Heart left ventricle (tissue), 16 donors: ENCODE data around the gene INO80C. TPM values are rescaled to one million over a fixed set of nuclear protein-coding genes. Genes with fewer than 3 reads are reported as not detected.

Experiments
- ATAC-seq, 4 donors: fragments of 200-7000 bp; cut with Tn5 transposase; one replicate each; pipeline ENCODE4 v1.9.1; 2020 to 2022; ENCODE audit warnings: moderate library complexity in 4 of 4, mild to moderate bottlenecking in 3 of 4, moderate number of reproducible peaks in 1 of 4
- DNase-seq, 5 donors: peaks; one replicate each; pipeline ENCODE4 v3.0.0-alpha.2; 2020
- H3K27ac ChIP-seq, 12 donors: fragments of 200-600 bp; sonication (generic) in 4 of 12; one replicate each; pipeline versions ENCODE4 v1.5.0 to v1.8.0; 2016 to 2022; ENCODE audit warnings: mild to moderate bottlenecking in 2 of 12
- H3K27me3 ChIP-seq, 9 donors: fragments of 200-600 bp; sonication (generic) in 2 of 9; one replicate each; pipeline versions ENCODE4 v1.5.1 to v1.8.0; 2016 to 2022; ENCODE audit warnings: mild to moderate bottlenecking in 3 of 9
- H3K36me3 ChIP-seq, 9 donors: fragments of 200-600 bp; sonication (generic) in 2 of 9; one replicate each; pipeline versions ENCODE4 v1.5.0 to v1.8.0; 2018 to 2022; ENCODE audit warnings: mild to moderate bottlenecking in 2 of 9
- H3K4me1 ChIP-seq, 12 donors: fragments of 200-600 bp; sonication (generic) in 4 of 12; one replicate each; pipeline versions ENCODE4 v1.5.0 to v1.8.0; 2016 to 2022; ENCODE audit warnings: mild to moderate bottlenecking in 3 of 12
- H3K4me3 ChIP-seq, 12 donors: fragments of 200-600 bp; sonication (generic) in 4 of 12; one replicate each; pipeline versions ENCODE4 v1.5.0 to v1.8.0; 2017 to 2022; ENCODE audit warnings: mild to moderate bottlenecking in 9 of 12, moderate library complexity in 4 of 12
- H3K9me3 ChIP-seq, 12 donors: fragments of 200-600 bp; sonication (generic) in 4 of 12; one replicate each; pipeline versions ENCODE4 v1.5.0 to v1.8.0; 2016 to 2022; ENCODE audit warnings: mild to moderate bottlenecking in 1 of 12
- CTCF ChIP-seq, 12 donors: fragments of 200-600 bp; sonication (generic) in 4 of 12; IDR thresholded peaks; one replicate each; pipeline versions ENCODE4 v1.5.0 to v1.8.0; 2018 to 2022; ENCODE audit warnings: antibody characterized with exemption in 12 of 12, mild to moderate bottlenecking in 5 of 12
- POLR2A ChIP-seq, 2 donors: fragments of 450-650 bp; IDR thresholded peaks; one replicate each; pipeline ENCODE4 v1.6.1; 2017; ENCODE audit warnings: antibody characterized with exemption in 2 of 2, mild to moderate bottlenecking in 2 of 2, moderate library complexity in 2 of 2
- WGBS, 4 donors: extraction: QIAGEN DNeasy Blood & Tissue Kit in 2 of 4; methylation state at CpG; one replicate each; pipeline versions ENCODE4 v1.1.5 to v1.1.7; 2013 to 2018; 5-methylcytosine and 5-hydroxymethylcytosine counted together
- intact Hi-C, 10 donors: fragments of 100-400 bp; cut with DNase I; formaldehyde crosslinking; loops; one replicate each; pipeline versions ENCODE4 v1.11.1 to v1.14.2; 2022
- polyA plus RNA-seq, 2 donors: library from polyadenylated mRNA; stranded (reverse); fragments of 200-250 nt; gene quantifications; one replicate each; pipeline ENCODE4 v1.2.3, GENCODE V29; 2013
- total RNA-seq, 9 donors: library from RNA; depleted of rRNA in 2 of 9; stranded (reverse); fragments of >200 nt in 2 of 9; fragmentation: NEBNext Ultra II Directional in 3 of 9; extraction: Animal tissue kit (Norgen Biotek cat#: 25700) in 3 of 9; gene quantifications; one replicate each; pipeline versions ENCODE4 v1.1.0 to v1.2.4, GENCODE V29; 2016 to 2023
- donor health status: ischemic (EF 13 %, LVEDD 7.1; RV severe dilation, severe dysfunction).
- donor health status: healthy with polysubstance abuse.
- donor health status: DM: no; HTN: yes; CAD: no.
- donor health status: DM: no; HTN: no; CAD: no.
- donor health status: ischemic (EF 25% LVEDD 6.9; RV normal size, moderate dysfunction).
- donor health status: ischemic (EF 25% LVEDD 5.7; RV mildly dilated, moderate dysfunction).
- donor health status: healthy.
- donor health status: DM: yes; HTN: yes; CAD: no.
- donor health status: ischemic (EF 35%, LVEDD 5.7; RV mildly dilated, moderate dysfunction).
- donor health status: nonischemic (EF 11% LVEDD 7.7; RV severe dilation, severe dysfunction).
- donor health status: DM: yes; HTN: yes; CAD: no.
- donor health status: PGD.
- donor health status: ischemic (EF 29% LVEDD 5.4; RV normal size, mild dysfunction).
- donor health status: nonischemic (EF 23%, LVEDD 6.1; RV moderate dilation, normal function).

The INO80C gene
- total and polyA plus RNA-seq, 11 donors: 5.6 to 29.0 (median 22.3) TPM

GRCh38 chr18:35443434-35443833 lies 54.3 kb downstream of the INO80C start:
- H3K36me3 ChIP-seq: no peaks in the 10 kb centered on the region
- 54 to 77% (median 68%) methylated on average over 3 of the region's 3 CpGs for WGBS, 4 donors
- TF ChIP-seq POLR2A (IDR thresholded peaks at IDR 0.05): no peak
- no peak for TF ChIP-seq CTCF (IDR thresholded peaks at IDR 0.05)
- peak in 2 of 4 donors; percentile 11 to 22 for ATAC-seq
- no peaks in the 10 kb centered on the region for H3K27me3 ChIP-seq
- intact Hi-C loops: no loop called here
- H3K4me1 ChIP-seq: peaks cover 0 to 8% (median 2%) of the 10 kb centered on the region in 12 donors
- H3K27ac ChIP-seq: no peak overlapping the region
- no peak overlapping the region for H3K4me3 ChIP-seq
- no peak for DNase-seq
- H3K9me3 ChIP-seq: no peaks in the 10 kb centered on the region

- Histone ChIP-seq H3K9me3 (no peaks in the 10 kb centered on the region), H3K27ac (no peak overlapping the region), H3K36me3 (no peaks in the 10 kb centered on the region), H3K4me1 (peaks cover 0 to 8% (median 2%) of the 10 kb centered on the region in 12 donors), H3K4me3 (no peak overlapping the region), H3K27me3 (no peaks in the 10 kb centered on the region)
- WGBS, 4 donors: 57 to 66% (median 60%) methylated on average over 5 of the region's 5 CpGs
- ATAC-seq: no peak
- TF ChIP-seq CTCF (IDR thresholded peaks at IDR 0.05) (no peak), POLR2A (IDR thresholded peaks at IDR 0.05) (no peak)
- DNase-seq: no peak
- intact Hi-C loops: no loop called here
Observed at GRCh38 chr18:35442701-35443100, 55.1 kb downstream of the INO80C start.

GRCh38 chr18:35441857-35442595 lies 55.7 kb downstream of the INO80C start:
- Histone ChIP-seq H3K4me3 (no peak overlapping the region), H3K27ac (no peak overlapping the region), H3K4me1 (peaks cover 0 to 8% (median 2%) of the 10 kb centered on the region in 12 donors), H3K27me3 (no peaks in the 10 kb centered on the region), H3K36me3 (no peaks in the 10 kb centered on the region), H3K9me3 (no peaks in the 10 kb centered on the region)
- intact Hi-C loops: no loop called here
- DNase-seq: no peak
- no peak for ATAC-seq
- WGBS, 4 donors: 87 to 90% (median 87%) methylated on average over 9 of the region's 9 CpGs
- TF ChIP-seq CTCF (IDR thresholded peaks at IDR 0.05): no peak
- no peak for TF ChIP-seq POLR2A (IDR thresholded peaks at IDR 0.05)

GRCh38 chr18:35438480-35439234 lies 59.1 kb downstream of the INO80C start:
- no peak for DNase-seq
- Histone ChIP-seq H3K9me3 (peaks cover 0 to 17% (median 3%) of the 10 kb centered on the region in 12 donors), H3K4me1 (peaks cover 0 to 6% (median 2%) of the 10 kb centered on the region in 12 donors), H3K36me3 (no peaks in the 10 kb centered on the region), H3K27me3 (no peaks in the 10 kb centered on the region), H3K27ac (no peak overlapping the region), H3K4me3 (no peak overlapping the region)
- ATAC-seq: no peak
- intact Hi-C loops: no loop called here
- no peak for TF ChIP-seq POLR2A (IDR thresholded peaks at IDR 0.05)
- WGBS, 4 donors: 93 to 95% (median 94%) methylated on average over 1 of the region's 1 CpG
